NCI-H345 treated with DMSO at 0.1 percent for 48 hours (cell line): Measurements from ENCODE around the gene GPC6.

Experiments
- DNase-seq: peaks from one replicate; lab custom pipeline; 2025; ENCODE audit not compliant: unreplicated experiment; lab: John Stamatoyannopoulos, UW

Gene GPC6

DNA sequence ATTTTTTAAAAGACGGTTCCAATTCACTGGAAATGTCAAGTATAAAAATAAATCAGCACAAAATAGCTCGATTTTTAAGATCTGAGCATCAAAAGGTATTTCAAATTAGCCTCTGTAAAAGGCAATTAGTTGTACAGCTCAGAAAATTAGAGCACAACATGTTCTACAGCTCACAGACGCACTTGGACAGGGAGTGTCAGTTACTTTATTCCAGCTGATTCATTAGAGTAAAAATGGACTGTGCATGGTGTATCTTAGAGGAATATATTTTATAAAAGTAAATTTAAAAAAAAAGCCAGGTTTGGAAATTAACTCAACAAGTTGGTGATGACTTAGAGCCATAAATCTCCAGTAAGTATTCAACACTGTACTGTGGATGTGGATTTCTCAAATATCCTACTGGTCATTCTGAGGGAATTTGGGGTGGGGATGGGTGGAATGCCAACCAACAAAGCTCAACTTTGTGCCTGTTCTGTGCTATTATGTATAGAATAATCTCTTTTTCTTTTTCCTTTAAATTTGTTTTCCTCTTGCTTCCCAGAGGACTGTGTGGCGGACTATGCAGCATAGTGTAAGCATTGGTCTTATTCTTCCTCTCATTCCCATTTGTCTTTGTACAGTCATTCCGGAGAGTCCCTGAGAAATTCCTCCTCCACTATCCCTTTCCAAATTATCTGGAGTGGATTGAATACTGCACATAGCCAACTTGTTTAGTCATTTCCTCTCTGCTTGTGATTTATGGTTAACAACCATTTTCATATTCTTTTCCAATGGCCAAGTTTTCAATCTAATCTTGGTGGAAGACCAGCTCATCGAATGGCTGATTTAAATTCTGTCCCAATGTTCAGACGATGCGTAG is 1083.6 kb downstream of the GPC6 start:
- DNase-seq, result no peak

DNA sequence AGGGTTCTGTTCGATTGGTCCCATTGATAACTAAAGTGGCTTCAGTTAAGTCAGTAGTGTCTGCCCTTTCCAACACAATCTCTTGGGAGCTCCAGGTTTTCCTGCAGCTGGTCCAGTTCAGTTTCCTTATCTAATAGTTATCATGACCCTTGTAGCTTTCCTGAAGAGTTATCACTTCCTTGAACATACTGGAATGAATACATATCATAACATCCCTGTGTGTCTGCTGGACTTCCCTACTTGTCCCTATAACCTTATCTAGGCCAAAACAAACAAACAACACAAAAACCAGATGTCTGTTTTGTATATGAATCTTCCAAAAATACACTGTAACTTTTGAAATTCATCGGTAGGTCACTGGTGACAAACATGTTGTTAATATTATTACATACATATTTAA is 1085.3 kb downstream of the GPC6 start:
- peak; percentile 36 for DNase-seq

DNA sequence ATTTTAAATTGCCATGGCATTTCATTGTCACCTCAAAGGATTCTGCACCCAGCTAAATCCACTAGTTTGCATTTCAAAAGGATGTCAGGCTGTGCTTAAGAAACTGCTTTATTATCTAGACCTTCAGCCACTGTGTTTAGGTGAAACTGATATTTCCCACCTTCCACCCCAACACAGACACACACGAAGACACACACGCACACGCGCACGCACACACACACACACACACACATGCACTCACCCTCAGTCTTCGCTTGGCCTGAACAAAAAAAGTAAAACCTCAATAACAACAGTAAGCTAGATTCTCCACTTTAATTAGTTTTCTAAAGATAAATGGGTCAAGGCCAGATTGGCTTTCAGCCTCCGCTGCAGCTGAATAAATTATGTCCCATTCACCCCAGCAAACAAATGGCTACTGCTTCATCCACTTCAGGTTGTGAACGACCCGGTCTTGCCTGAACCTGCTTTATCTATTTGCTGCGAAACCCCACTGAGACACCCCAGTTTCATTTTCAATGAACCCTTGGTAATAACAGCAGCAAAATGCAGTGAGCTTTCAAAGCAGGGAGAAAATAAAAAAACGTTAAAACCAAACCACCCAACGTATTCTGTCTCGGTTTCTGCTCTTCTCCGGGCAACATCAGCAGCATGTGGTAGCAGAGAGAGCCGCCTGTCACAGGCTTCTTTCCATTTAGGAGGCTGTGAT is 1086.1 kb downstream of the GPC6 start:
- DNase-seq, result peak; percentile 82

DNA sequence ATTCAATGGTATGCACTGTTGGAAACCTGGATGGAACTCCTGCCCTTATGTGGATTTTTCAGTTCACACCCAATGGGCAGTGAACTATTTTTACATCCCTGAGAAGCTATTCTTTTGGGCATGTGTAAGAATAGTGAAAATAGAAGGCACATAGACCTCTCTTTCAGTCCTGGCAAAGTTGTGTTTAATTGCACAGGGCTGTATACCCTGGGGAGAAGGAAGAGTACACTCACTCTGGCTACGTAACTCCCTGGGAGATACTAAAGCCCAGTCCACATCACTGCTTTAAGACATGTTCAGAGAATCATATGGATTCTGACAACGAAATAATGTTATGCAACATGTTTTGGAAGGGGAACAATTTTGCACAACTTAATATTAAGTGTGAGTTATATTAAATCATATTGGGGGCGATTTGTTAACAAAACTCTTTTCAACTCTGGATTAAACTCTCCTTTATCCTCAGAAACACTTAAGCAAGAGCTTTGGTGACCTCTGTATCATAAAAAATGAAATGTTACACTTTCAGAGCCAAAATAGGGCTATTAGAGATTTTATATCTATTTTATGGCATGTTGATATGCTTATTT is 1086.8 kb downstream of the GPC6 start:
- DNase-seq, result peak; percentile 71

DNA sequence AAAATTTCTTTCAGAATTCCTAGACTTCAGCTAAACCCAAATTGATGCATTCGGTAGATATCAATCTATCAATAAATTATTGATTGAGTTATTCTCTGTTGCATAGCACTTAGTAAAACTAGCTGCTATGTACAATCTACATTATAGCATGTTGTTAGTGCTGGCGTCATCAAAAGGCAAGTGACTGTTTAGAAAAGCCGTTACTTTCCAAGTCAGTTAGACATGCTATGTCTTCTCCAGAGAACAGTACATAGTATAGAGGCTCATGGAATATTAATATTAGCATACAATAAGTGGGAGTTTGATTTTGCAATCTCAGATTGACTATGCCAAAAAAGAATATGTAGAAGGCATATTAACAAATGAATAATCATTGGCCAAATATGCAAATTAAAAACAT is 1087.3 kb downstream of the GPC6 start:
- DNase-seq, result no peak

DNA sequence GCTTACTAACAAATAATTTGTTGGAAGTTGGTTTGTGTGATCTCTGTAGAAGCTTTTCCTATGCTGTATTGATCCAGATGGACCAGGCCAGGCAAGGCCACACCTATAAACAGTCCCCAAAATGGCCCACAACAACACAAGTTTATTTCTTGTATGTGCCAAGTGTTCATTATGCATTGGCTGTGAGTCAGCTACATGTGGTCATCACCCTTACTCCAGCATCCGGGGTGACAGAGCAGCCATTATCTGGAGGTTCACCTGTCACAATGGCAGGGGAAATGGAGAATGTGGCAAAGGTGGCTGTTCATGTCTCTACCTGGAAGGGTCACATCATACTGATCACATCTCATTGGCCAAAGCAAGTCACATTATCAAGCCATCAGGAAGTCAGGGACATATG is 1088.6 kb downstream of the GPC6 start:
- DNase-seq, result no peak

DNA sequence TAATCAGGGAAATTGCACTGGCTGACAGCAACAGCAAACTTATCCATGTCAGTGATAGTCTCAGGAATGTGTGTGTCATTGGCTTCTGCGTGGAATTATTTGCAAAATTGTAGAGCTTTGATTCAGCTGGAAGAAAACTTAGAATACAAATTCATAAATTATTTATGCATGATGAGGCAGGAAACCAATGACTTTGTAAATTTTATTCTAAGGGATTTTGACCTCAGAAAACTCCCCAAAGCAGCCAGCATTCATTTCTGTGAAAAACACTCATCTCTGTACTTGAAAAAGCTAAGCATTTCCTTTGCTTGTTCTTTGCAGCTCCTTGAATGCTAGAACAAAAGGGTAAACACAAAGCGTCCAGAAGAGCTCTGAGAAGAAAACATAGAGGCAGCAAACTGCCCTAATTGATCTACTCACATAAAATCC is 1090.5 kb downstream of the GPC6 start:
- no peak for DNase-seq

DNA sequence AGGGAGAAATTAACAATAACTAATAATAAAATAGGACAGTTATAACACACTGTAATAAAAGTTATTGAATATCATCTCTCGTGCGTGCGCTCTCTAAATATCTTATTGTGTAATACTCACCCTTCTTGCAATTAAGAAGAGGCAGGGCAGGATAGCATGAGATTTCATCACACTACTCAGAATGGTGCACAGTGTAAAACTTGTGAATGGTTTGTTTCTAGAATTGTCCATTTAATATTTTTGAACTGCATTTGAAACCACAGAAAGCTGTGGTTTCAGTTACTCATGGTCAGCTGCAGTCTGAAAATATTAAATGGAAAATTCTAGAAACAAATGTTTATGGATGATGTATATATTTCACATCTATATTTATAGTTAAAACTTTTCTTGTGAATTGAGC is 1091.8 kb downstream of the GPC6 start:
- DNase-seq, result no peak

DNA sequence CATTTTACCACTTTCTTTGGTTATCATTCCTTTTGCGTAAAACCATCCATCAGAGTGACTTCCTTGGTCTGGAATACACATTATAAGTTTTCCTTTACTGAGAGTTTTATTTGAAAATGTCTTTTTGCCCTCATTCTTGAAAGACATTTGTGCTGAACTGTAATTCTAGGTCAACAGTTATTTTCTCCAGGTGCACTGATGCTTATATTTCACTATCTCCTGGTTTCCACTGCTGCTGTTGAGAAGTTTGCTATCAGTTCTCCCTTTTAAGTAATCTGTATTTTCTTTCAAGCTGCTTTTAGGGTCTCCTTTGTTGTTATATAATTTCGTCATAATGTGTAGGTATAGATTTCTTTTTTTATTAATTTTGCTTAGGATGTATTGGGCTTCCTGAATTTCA is 1092.9 kb downstream of the GPC6 start:
- no peak for DNase-seq

DNA sequence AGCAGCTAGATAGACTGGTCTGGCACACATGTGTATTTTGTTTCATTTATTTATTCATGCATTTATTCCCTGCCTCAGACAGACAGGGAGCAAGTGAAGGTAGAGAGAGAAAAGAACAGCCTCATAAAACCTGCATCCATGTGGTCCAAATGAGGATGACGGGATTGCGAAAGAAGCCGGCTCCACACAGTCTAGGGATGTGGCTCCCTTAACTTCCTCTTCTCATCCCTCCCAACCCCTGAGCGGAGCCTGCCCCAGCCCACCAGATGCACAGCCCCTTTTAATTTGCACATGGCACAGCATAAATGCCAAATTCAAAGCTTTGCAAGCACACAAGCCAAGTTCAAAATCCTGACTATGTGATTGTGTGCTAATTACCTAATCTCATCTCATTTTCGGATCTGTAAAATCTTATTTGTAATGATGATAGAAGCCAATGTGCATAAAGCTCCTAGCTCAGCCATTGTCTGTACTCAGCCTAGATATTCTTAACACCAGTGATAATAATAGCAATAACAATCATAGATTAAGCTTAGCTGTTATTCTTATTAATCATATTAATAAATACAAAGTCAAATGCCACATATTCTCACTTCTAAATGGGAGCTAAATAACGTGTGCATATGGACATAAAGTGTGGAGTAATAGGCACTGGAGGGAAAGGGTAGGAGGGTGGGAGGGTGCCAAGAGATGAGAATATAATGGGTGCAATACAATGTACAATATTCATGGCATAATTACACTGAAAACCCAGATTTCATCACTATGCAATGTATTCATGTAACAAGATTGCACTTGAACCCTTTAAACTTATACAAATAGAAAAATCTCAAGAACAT is 1096.5 kb downstream of the GPC6 start:
- DNase-seq, result no peak

DNA sequence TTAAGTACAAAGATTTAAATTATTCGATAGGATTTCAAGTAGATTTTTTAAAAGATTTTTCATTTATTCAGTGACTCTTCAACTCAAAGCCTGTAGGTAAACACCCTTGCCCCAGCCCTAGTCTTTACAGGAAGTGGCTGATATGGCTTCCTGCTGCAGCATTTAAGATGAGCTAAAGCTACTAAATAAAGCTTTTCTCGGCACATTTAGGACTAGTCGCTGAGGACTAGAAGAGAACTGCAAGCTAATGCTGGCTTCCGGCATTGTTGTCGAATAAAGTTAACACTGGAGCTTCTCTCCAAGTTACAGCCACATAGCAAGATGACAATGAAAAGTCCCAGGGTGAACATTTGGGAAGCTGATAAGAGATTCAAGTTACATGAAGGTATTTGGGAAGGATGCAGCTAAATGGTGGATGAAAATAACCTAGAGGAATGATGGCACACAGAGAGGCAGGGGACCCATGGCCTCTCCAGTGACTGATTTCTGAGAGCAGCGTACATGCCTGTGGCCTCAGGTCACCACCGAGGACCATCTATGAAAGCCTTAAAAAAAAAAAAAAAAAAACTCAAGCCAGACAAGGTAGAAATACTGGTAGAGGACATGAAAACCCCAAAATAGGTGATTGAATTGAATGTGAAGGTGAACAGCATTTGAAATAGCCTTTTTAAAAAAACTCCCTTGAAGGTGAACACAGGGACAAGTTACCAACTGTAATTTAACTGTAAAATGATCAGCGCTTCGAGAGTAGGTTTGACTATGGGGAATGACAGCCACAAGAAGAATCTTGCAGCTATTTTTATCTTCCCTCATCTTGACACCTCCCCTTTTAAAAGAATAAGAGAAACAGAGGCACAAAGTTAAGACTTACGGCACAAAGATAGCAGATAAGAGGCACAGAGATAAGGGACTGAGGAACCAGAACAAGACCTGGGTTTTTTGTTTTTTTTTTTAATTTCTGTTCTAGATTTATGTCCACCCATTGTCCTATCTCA is 1097.5 kb downstream of the GPC6 start:
- no peak for DNase-seq

DNA sequence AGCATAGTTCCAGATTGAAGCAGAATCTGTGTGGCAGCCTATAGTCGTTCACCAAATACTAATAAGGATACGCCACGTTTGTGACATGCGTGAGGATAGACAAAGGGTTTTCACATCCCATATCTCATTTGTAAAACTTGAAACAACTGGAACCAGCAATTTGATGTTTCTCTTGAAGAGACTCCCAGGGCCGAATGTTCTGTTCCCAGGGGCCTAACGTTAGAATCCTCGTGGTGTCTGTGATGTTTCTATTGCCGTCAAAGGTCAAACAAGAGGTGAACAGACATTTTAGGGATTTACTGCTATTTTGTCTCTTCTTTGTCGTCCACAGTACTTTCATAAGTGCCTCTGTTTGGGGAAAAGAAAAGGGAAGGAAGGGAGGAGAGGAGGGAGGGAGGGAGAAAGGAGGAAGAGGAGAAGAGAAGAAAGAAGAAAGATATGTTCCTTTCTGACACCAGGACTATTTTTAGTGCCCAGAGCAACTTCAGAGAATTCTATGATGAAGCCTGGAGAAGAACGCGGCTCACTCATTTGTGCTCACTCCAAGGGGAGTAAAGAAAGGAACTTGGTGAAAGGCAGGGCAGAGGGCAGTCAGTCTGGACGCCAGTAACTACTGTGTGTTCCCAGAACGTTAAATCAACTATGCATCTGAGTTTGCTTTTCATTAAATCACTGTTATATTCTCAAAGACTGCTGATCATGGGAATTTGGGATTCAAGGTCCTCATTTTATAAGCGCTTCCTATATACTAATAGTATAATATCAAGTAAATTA is 1098.3 kb downstream of the GPC6 start:
- no peak for DNase-seq

DNA sequence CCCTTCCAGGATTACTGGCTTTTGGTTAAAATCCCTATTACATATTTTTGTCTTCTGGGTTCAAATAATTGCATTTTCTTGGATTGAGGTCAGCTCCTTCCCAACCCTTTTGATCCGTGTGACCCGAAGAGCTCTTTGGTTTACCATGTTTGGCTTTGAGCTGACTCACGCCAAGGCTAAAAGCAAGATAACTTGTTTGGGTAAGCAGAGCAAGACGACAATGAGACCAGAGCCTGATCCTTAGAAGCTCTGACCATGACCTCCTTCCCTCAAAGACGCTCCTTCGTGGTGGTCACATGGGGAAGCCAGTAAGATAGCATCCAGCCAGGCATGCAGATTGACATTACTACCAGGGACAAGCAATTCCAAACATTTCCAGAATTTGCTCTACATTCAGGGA is 1099.0 kb downstream of the GPC6 start:
- DNase-seq, result no peak

DNA sequence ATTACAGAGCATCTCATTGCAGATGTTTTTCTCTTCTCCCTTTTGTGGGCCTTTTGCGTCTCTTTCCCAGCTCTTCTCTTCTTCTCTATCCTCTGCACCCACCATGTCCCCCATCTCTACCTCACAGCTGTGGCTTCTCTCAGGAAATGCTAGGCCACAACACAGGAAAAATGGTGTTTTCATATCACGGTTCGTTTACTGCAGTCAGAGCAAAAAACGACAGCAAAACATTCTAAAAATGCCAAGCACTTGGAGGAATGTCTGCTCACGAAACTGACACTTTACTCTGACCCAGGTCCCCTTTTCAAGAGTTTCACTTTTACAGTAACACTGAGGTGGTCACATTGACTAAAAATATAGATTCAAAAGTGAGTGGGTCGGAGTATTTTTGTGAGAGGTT is 1100.7 kb downstream of the GPC6 start:
- DNase-seq, result no peak

DNA sequence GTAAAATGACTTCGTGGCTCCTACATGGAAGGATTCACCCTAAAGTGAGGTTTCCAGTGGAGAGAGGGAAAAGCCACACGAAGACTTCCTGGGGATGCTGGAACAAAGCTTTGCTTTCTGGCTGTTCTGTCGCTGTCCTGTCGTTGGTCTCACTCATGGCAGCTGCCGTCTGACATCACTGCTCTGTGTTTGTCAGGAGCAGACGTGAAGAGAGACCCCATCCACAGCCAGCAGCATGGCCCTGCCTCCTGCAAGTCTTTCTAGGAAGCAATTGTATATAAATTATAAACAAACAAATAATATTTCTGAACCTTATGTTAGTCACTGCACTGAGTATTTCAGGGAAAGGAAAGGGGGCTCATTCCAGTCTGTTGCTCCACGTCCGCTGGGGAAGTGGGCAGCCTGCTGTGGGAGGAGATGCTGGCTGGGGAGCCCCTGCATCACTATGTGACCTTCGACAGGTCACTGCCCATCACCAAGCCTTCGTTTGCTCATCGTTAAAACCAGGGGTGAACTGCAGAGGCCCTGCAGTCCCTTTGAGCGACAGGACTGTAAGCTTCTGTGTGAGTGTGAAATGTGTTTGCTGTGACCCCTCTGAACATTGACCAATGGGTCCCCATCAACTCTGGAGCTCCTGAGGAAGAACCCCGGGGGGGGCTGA is 1101.9 kb downstream of the GPC6 start:
- DNase-seq, result no peak

DNA sequence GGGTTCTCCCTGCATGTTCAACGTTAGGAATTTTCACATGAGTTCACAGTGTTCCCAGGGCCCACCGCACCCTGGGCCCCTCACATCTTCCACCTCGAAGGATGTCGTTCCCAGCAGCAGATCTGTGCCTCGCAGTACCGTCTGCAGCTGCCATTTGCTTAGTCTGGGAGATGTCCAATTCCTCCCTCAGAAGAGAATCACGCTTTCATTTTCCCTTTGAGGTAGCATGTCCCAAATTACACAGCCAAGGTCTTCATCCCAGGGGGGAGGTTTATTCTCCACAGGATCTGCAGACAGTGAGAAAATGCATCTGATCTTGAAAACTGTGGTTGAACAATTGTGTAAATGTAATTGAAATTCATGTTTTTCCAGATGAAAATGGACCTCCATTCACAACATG is 1102.7 kb downstream of the GPC6 start:
- no peak for DNase-seq

DNA sequence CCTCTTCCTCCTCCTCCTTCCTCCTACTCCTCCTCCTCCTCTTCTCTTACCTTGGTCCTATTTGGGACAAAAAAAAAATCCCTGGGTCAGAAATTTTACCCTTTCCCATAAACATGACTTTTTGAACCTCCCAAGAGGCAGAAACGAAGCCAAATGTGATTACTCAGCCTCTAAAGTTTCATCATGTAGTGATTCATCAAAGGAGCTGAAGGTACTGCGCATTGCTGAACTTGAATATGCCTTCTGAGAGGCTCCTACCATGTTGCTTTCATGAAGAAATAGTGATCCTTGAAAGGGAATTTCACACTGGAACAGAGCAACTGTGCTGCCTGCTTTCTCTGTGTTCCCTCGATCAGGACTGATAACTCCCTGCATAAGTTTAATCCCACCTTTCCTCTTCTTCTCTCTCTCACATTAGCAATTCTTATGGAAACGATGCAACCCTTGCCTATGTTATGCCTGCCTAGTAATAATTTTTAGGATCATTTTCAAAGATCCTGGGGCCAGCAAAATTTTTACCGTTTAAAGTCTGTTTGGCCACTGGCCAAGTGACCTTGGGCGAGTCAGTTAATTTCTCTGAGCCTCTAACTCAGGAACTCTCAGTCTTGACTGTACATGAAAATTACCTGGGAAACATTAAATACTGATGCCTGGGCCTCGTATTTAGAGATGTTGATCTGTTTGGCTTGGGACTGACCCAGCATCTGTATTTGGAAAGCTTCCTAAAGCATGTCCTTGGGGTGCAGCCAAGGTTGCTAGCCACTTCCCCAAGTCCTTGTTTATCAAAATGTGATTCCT is 1103.3 kb downstream of the GPC6 start:
- DNase-seq, result no peak

DNA sequence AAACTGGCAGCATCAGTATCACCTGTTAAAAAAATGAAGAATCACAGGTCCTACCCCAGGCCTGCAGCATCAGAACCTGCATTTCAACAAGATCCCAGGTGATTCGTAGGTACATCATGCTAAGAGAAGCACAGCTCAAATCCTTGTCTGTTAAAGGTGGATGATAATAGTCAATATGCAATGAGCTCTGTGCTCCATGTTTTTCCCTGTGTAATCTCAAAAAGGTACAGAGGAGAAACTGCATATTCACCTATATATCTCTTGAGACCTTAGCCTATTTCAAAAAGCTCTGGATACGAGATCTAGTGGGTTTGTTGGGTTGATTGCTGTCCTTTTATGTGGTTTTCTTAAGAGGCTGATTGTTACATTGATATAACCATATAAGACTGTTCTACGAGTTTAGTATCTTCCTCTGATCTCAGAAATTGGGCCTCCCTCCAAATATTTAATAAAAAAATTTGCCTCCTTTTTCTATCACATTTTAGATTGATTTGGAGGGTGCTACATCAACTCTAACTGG is 1104.0 kb downstream of the GPC6 start:
- no peak for DNase-seq
